ENCODE measurements around the gene C22orf15. TPM values are rescaled to one million over a fixed set of nuclear protein-coding genes. Genes with fewer than 3 reads are reported as not detected.

The C22orf15 gene
- total RNA-seq, 1 donor from 2014 or later, result 0.39 TPM

DNA sequence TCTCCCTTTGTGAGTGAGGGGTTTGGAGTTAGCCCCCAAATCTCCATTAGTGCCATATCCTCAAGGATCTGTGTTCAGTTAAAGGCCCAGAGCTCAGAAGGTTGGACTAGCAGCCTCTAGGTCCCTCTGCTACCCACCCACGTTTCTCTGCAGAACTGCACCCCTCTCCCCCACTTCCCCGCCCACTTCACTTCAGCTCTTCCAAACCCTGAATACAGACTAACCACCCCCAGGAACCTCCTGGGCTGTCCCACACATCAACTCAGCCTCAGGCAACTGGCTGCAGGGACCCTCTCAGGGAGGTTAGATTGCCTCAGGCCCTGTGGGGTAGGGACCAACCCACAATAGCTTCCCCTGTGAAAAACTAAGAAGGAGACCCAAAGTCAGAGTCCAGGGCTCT is 9.4 kb upstream of the C22orf15 start:
- FAIRE-seq (no peak), DNase-seq (ENCODE audit: low read depth) (no peak)
- Histone ChIP-seq H2AFZ (ENCODE audit: low read depth, low read length) (no peak overlapping the region), H3K4me3 (ENCODE audit: insufficient read depth, low read depth, low read length) (no peak overlapping the region), H3K9me3 (ENCODE audit: insufficient read depth, low read depth, low read length) (no peaks in the 10 kb centered on the region), H3K79me2 (ENCODE audit: insufficient read depth, low read length) (peaks cover 4% of the 10 kb centered on the region), H3K27me3 (ENCODE audit: insufficient read depth, low read length) (no peaks in the 10 kb centered on the region), H3K27ac (ENCODE audit: low read depth, low read length) (no peak overlapping the region), H4K20me1 (ENCODE audit: insufficient read depth, low read length) (no peaks in the 10 kb centered on the region), H3K9ac (ENCODE audit: low read length) (no peak overlapping the region), H3K36me3 (ENCODE audit: insufficient read depth, low read length) (no peaks in the 10 kb centered on the region), H3K4me1 (ENCODE audit: insufficient read depth, low read length) (peaks cover 3% of the 10 kb centered on the region), H3K4me2 (ENCODE audit: low read length) (no peak overlapping the region)
- Mint-ChIP-seq H3K36me3 (ENCODE audit: low read depth, unreplicated experiment) (no peaks in the 10 kb centered on the region), H3K4me3 (ENCODE audit: unreplicated experiment) (no peak overlapping the region), H3K4me1 (ENCODE audit: low read depth, unreplicated experiment) (peaks cover 4% of the 10 kb centered on the region), H3K27ac (ENCODE audit: unreplicated experiment) (no peak overlapping the region), H3K27me3 (ENCODE audit: low read depth, unreplicated experiment) (no peaks in the 10 kb centered on the region), H3K9me3 (ENCODE audit: unreplicated experiment) (no peaks in the 10 kb centered on the region)
- TF ChIP-seq EZH2 (IDR thresholded peaks at IDR 0.05; ENCODE audit: insufficient read depth, low read length) (no peak), CTCF (IDR thresholded peaks at IDR 0.05; ENCODE audit: insufficient read depth, low read depth, low read length) (no peak)

GRCh38 chr22:23754220-23754919 is 8.4 kb upstream of the C22orf15 start, which contains the start of gene VPREB3:
Gene VPREB3, minus strand, starts transcription at chr22:23754425. Its CDS starts 62 bp downstream, at chr22:23754363.
- peaks cover 3% of the 10 kb centered on the region for H3K4me1 ChIP-seq (ENCODE audit: insufficient read depth, low read length)
- Mint-ChIP-seq H3K27me3 (ENCODE audit: low read depth, unreplicated experiment) (no peaks in the 10 kb centered on the region), H3K9me3 (ENCODE audit: unreplicated experiment) (no peaks in the 10 kb centered on the region), H3K27ac (ENCODE audit: unreplicated experiment) (peak within 1 kb of the TSS; percentile 47), H3K4me1 (ENCODE audit: low read depth, unreplicated experiment) (peaks cover 4% of the 10 kb centered on the region), H3K36me3 (ENCODE audit: low read depth, unreplicated experiment) (no peaks in the 10 kb centered on the region), H3K4me3 (ENCODE audit: unreplicated experiment) (no peak within 1 kb of the TSS)
- FAIRE-seq (no peak), DNase-seq (ENCODE audit: low read depth) (no peak)
- no peaks in the 10 kb centered on the region for H3K9me3 ChIP-seq (ENCODE audit: insufficient read depth, low read depth, low read length)
- no peaks in the 10 kb centered on the region for H3K27me3 ChIP-seq (ENCODE audit: insufficient read depth, low read length)
- no peak within 1 kb of the TSS for H3K4me2 ChIP-seq (ENCODE audit: low read length)
- H3K79me2 ChIP-seq (ENCODE audit: insufficient read depth, low read length), result peaks cover 4% of the 10 kb centered on the region
- H2AFZ ChIP-seq (ENCODE audit: low read depth, low read length), result no peak within 1 kb of the TSS
- no peak within 1 kb of the TSS for H3K4me3 ChIP-seq (ENCODE audit: insufficient read depth, low read depth, low read length)
- no peak within 1 kb of the TSS for H3K27ac ChIP-seq (ENCODE audit: low read depth, low read length)
- no peaks in the 10 kb centered on the region for H4K20me1 ChIP-seq (ENCODE audit: insufficient read depth, low read length)
- no peak within 1 kb of the TSS for H3K9ac ChIP-seq (ENCODE audit: low read length)
- no peak for TF ChIP-seq CTCF (IDR thresholded peaks at IDR 0.05; ENCODE audit: insufficient read depth, low read depth, low read length)
- no peak for TF ChIP-seq EZH2 (IDR thresholded peaks at IDR 0.05; ENCODE audit: insufficient read depth, low read length)
- H3K36me3 ChIP-seq (ENCODE audit: insufficient read depth, low read length), result no peaks in the 10 kb centered on the region

- Histone ChIP-seq H3K4me2 (ENCODE audit: low read length) (no peak overlapping the region), H4K20me1 (ENCODE audit: insufficient read depth, low read length) (no peaks in the 10 kb centered on the region), H3K9ac (ENCODE audit: low read length) (no peak overlapping the region), H3K36me3 (ENCODE audit: insufficient read depth, low read length) (no peaks in the 10 kb centered on the region), H3K79me2 (ENCODE audit: insufficient read depth, low read length) (peaks cover under 1% of the 10 kb centered on the region), H2AFZ (ENCODE audit: low read depth, low read length) (no peak overlapping the region), H3K27ac (ENCODE audit: low read depth, low read length) (no peak overlapping the region), H3K9me3 (ENCODE audit: insufficient read depth, low read depth, low read length) (no peaks in the 10 kb centered on the region), H3K4me3 (ENCODE audit: insufficient read depth, low read depth, low read length) (no peak overlapping the region), H3K27me3 (ENCODE audit: insufficient read depth, low read length) (no peaks in the 10 kb centered on the region), H3K4me1 (ENCODE audit: insufficient read depth, low read length) (peaks cover 3% of the 10 kb centered on the region)
- no peak for FAIRE-seq
- H3K9me3 Mint-ChIP-seq (ENCODE audit: unreplicated experiment), result no peaks in the 10 kb centered on the region
- no peaks in the 10 kb centered on the region for H3K36me3 Mint-ChIP-seq (ENCODE audit: low read depth, unreplicated experiment)
- peak overlapping the region; percentile 47 for H3K27ac Mint-ChIP-seq (ENCODE audit: unreplicated experiment)
- H3K4me1 Mint-ChIP-seq (ENCODE audit: low read depth, unreplicated experiment), result no peaks in the 10 kb centered on the region
- no peak overlapping the region for H3K4me3 Mint-ChIP-seq (ENCODE audit: unreplicated experiment)
- TF ChIP-seq EZH2 (IDR thresholded peaks at IDR 0.05; ENCODE audit: insufficient read depth, low read length), result no peak
- TF ChIP-seq CTCF (IDR thresholded peaks at IDR 0.05; ENCODE audit: insufficient read depth, low read depth, low read length), result no peak
- H3K27me3 Mint-ChIP-seq (ENCODE audit: low read depth, unreplicated experiment), result no peaks in the 10 kb centered on the region
- DNase-seq (ENCODE audit: low read depth), result no peak
Measured at GRCh38 chr22:23754980-23755636, 7.7 kb upstream of the C22orf15 start.
